K562 (cell line): ENCODE results near the gene POM121C. TPM values are rescaled to one million over a fixed set of nuclear protein-coding genes. Genes with fewer than 3 reads are reported as not detected.
"Not testable (repeated sequence)": the region's sequence is repeated elsewhere in the genome, so short reads cannot be mapped to it uniquely, and the experiment has no call there.

Experiments
- ATAC-seq: fragments of 200-7000 bp; cut with Tn5 transposase; 3 replicates; pipeline ENCODE4 v1.9.1; 2020; ENCODE audit warnings: moderate library complexity
- BruUV-seq: library from RNA; stranded (reverse); fragments of 400-500 nt; replicated peaks from 2 replicates; lab custom pipeline; 2021; lab: Mats Ljungman, UMichigan
- CTCF ChIA-PET: fragments of 300-600 bp; formaldehyde crosslinking; extraction: SDS; loops from one replicate; lab custom pipeline; 2021; ENCODE audit warnings: low intra/inter-chr PET ratio; lab: Yijun Ruan, JAX
- POLR2A ChIA-PET: fragments of 300-600, 350-650 bp; sonication (Branson Sonifier 250); formaldehyde crosslinking; extraction: SDS; loops from one replicate; lab custom pipeline; 2021; ENCODE audit warnings: antibody characterized with exemption, inconsistent platforms; lab: Yijun Ruan, JAX
- DNase-seq, 4 experiments: peaks; one replicate each; pipeline versions ENCODE4 v3.0.0 to v3.0.0-alpha.2; 2011 to 2018; ENCODE audit warnings: low spot score in 3 of 4, mixed read lengths in 3 of 4; ENCODE audit errors: extremely low read depth in 1 of 4
- FAIRE-seq: peaks from 2 replicates; lab custom pipeline; 2011; peaks lifted over from hg19 to GRCh38; lab: Jason Lieb, UNC
- H2AFZ ChIP-seq: 2 replicates; pipeline ENCODE4 v1.6.0; 2011; ENCODE audit warnings: low read depth, low read length, control low read depth, inconsistent platforms
- H3K27ac ChIP-seq: fragments of 200-600 bp; 3 replicates; pipeline ENCODE4 v1.8.0; 2011; ENCODE audit warnings: low read depth, mild to moderate bottlenecking, control low read depth, inconsistent platforms, low read length, moderate library complexity, mixed read lengths; ENCODE audit errors: extremely low read depth
- H3K27me3 ChIP-seq, 2 experiments: fragments of 300-600 bp in 1 of 2; 2 replicates in 1 of 2; 3 replicates in 1 of 2; pipeline versions ENCODE4 v1.6.0 to v1.8.0; 2011; ENCODE audit warnings: inconsistent platforms in 2 of 2, low read length in 2 of 2, mild to moderate bottlenecking in 1 of 2, mixed read lengths in 1 of 2, moderate library complexity in 1 of 2; ENCODE audit not compliant: control insufficient read depth in 2 of 2, insufficient read depth in 2 of 2
- H3K36me3 ChIP-seq: fragments of 300-600 bp; 3 replicates; pipeline ENCODE4 v1.8.0; 2011; ENCODE audit warnings: mild to moderate bottlenecking, low read length, inconsistent platforms; ENCODE audit not compliant: control insufficient read depth, insufficient read depth
- H3K4me1 ChIP-seq, 2 experiments: fragments of 200-600 bp in 1 of 2; replicated peaks in 1 of 2; 2 replicates in 1 of 2; 3 replicates in 1 of 2; pipeline versions ENCODE4 v1.5.1 to v1.8.0; 2011; ENCODE audit warnings: inconsistent platforms in 2 of 2, low read length in 2 of 2, mild to moderate bottlenecking in 1 of 2, mixed read lengths in 1 of 2, moderate library complexity in 1 of 2; ENCODE audit not compliant: control insufficient read depth in 2 of 2, insufficient read depth in 2 of 2
- H3K4me2 ChIP-seq: 2 replicates; pipeline ENCODE4 v1.6.1; 2011; ENCODE audit warnings: low read length, control low read depth, inconsistent platforms, mixed read lengths; ENCODE audit not compliant: insufficient read depth
- H3K4me3 ChIP-seq: fragments of 200-600 bp; sonication (generic), shearing (Covaris generic); 2 replicates; pipeline ENCODE4 v1.5.1; 2016; ENCODE audit warnings: control low read depth, inconsistent platforms
- H3K79me2 ChIP-seq: fragments of 200-600 bp; 3 replicates; pipeline ENCODE4 v1.8.0; 2011; ENCODE audit warnings: low read length, inconsistent platforms; ENCODE audit not compliant: control insufficient read depth, insufficient read depth
- H3K9ac ChIP-seq, 2 experiments: 2 replicates each; pipeline versions ENCODE4 v1.6.0 to v1.6.1; 2011; ENCODE audit warnings: low read depth in 2 of 2, low read length in 2 of 2, control low read depth in 1 of 2, inconsistent platforms in 1 of 2, mild to moderate bottlenecking in 1 of 2, mixed read lengths in 1 of 2; ENCODE audit not compliant: insufficient read depth in 1 of 2
- H3K9me1 ChIP-seq: one replicate; pipeline ENCODE4 v1.6.0; 2011; ENCODE audit warnings: inconsistent platforms, mild to moderate bottlenecking, low read length, moderate library complexity; ENCODE audit not compliant: control insufficient read depth, insufficient read depth
- H3K9me3 ChIP-seq: replicated peaks from 2 replicates; pipeline ENCODE4 v1.5.1; 2011; ENCODE audit warnings: low read depth, low read length, inconsistent platforms; ENCODE audit not compliant: control insufficient read depth, insufficient read depth
- H4K20me1 ChIP-seq: replicated peaks from 2 replicates; pipeline ENCODE4 v1.6.1; 2011; ENCODE audit warnings: low read length, inconsistent platforms, mixed read lengths; ENCODE audit not compliant: control insufficient read depth, insufficient read depth
- CBX1 ChIP-seq: sonication (generic); IDR thresholded peaks from 2 replicates; pipeline ENCODE4 v1.6.1; 2016; ENCODE audit warnings: antibody characterized with exemption, low read depth, mild to moderate bottlenecking
- SMAD4 ChIP-seq: fragments of 250-450 bp; sonication (Bioruptor Pico); conservative IDR thresholded peaks from 2 replicates; pipeline ENCODE4 v1.8.0; 2021; ENCODE audit warnings: inconsistent platforms, mild to moderate bottlenecking, moderate library complexity
- TRIM28 ChIP-seq: fragments of 450-650 bp; IDR thresholded peaks from 2 replicates; pipeline ENCODE4 v1.6.1; 2017
- WGBS: fragments of 100-300 bp; shearing (Covaris generic); methylation state at CpG from one replicate; pipeline ENCODE4 v1.1.6; 2016; ENCODE audit warnings: low coverage, mixed read lengths; ENCODE audit not compliant: insufficient coverage; ENCODE audit errors: missing lambda C conversion rate; 5-methylcytosine and 5-hydroxymethylcytosine counted together
- in situ Hi-C: fragments of 300-500 bp; cut with MboI; formaldehyde crosslinking; loops from 4 replicates; pipeline ENCODE4 v1.15.0; 2018; ENCODE audit warnings: inconsistent platforms, mixed read lengths
- intact Hi-C: fragments of 100-400 bp; cut with micrococcal nuclease; formaldehyde crosslinking; loops from 2 replicates; pipeline ENCODE4 v1.14.2; 2022
- polyA plus RNA-seq, 8 experiments: library from polyadenylated mRNA; depleted of rRNA in 4 of 8; stranded (reverse) in 5 of 8; unstranded in 3 of 8; fragments of >200 nt; fragmentation: Nextera tagmentation in 2 of 8; fragmentation: Illumina TruSeq in 1 of 8; extraction: Ambion mirVana in 2 of 8; extraction: Trizol in 1 of 8; gene quantifications; 2 replicates each; pipeline versions ENCODE4 v1.2.1 to v1.2.3, GENCODE V29; 2011 to 2014; ENCODE audit warnings: inconsistent platforms in 1 of 8, missing spikeins in 1 of 8
- total RNA-seq, 7 experiments: library from RNA; depleted of rRNA in 6 of 7; stranded (reverse); fragments of >200 nt in 6 of 7; fragmentation: Illumina TruSeq in 2 of 7; extraction: Trizol in 2 of 7; gene quantifications; 2 replicates each; pipeline versions ENCODE4 v1.2.1 to v1.2.3, GENCODE V29; 2011 to 2021; ENCODE audit warnings: low replicate concordance in 1 of 7
- TF ChIP-seq, protein P1 (sequence below): sonication (generic); formaldehyde crosslinking; IDR thresholded peaks from 2 replicates; pipeline ENCODE4 v1.8.0; 2023; ENCODE audit warnings: mild to moderate bottlenecking, missing genetic modification reagents

The POM121C gene
- total and polyA plus RNA-seq, 9 of the 15 experiments (the other 6 are each of a cell fraction or from before 2014, with no cell fraction given): 7.1 to 119 (median 21.4) TPM

- TF ChIP-seq SMAD4 (CRISPR knock-in tag): 0 out of 2 replicates have a peak, but pooled peaks have one; percentile 31
- TF ChIP-seq, protein P1, sequence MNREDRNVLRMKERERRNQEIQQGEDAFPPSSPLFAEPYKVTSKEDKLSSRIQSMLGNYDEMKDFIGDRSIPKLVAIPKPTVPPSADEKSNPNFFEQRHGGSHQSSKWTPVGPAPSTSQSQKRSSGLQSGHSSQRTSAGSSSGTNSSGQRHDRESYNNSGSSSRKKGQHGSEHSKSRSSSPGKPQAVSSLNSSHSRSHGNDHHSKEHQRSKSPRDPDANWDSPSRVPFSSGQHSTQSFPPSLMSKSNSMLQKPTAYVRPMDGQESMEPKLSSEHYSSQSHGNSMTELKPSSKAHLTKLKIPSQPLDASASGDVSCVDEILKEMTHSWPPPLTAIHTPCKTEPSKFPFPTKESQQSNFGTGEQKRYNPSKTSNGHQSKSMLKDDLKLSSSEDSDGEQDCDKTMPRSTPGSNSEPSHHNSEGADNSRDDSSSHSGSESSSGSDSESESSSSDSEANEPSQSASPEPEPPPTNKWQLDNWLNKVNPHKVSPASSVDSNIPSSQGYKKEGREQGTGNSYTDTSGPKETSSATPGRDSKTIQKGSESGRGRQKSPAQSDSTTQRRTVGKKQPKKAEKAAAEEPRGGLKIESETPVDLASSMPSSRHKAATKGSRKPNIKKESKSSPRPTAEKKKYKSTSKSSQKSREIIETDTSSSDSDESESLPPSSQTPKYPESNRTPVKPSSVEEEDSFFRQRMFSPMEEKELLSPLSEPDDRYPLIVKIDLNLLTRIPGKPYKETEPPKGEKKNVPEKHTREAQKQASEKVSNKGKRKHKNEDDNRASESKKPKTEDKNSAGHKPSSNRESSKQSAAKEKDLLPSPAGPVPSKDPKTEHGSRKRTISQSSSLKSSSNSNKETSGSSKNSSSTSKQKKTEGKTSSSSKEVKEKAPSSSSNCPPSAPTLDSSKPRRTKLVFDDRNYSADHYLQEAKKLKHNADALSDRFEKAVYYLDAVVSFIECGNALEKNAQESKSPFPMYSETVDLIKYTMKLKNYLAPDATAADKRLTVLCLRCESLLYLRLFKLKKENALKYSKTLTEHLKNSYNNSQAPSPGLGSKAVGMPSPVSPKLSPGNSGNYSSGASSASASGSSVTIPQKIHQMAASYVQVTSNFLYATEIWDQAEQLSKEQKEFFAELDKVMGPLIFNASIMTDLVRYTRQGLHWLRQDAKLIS: peak; percentile 55; the same call in 1 of the 2 replicates
- TF ChIP-seq CBX1: 0 out of 2 replicates have a peak, but pooled peaks have one; percentile 1
Measured at GRCh38 chr7:75527224-75527722, 41.2 kb upstream of the POM121C start (continued).

DNA sequence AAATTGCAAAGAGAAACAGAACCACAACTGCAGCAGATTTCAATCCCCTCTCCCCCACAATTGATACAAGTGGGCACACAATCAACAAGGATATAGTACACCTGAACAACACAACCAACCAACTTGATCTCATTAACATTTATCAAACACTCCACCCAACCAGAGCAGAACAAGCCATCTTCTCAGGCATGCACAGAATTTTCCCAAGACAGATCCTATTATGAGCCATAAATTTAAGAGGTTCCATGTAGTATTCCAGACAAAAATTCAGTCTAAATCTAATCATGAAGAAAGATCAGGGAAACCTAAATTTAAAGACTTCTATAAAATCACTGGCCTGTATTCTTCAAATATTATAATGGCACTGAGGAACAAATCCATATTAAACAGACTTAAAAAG, 35.6 kb upstream of the POM121C start:
- POLR2A ChIA-PET, H3K9ac ChIP-seq, H3K9me3 ChIP-seq, H3K4me2 ChIP-seq, intact Hi-C loops, FAIRE-seq, BruUV-seq, DNase-seq, H3K27ac ChIP-seq, H4K20me1 ChIP-seq, H3K4me1 ChIP-seq, ATAC-seq, in situ Hi-C loops, H3K27me3 ChIP-seq, CTCF ChIA-PET, H3K4me3 ChIP-seq, H2AFZ ChIP-seq, H3K9me1 ChIP-seq: not testable (repeated sequence)
- TF ChIP-seq TRIM28: 0 out of 2 replicates have a peak, but pooled peaks have one; percentile 47
- Histone ChIP-seq H3K36me3 (peaks cover 61% of the 10 kb centered on the region), H3K79me2 (peaks cover 48% of the 10 kb centered on the region)

DNA sequence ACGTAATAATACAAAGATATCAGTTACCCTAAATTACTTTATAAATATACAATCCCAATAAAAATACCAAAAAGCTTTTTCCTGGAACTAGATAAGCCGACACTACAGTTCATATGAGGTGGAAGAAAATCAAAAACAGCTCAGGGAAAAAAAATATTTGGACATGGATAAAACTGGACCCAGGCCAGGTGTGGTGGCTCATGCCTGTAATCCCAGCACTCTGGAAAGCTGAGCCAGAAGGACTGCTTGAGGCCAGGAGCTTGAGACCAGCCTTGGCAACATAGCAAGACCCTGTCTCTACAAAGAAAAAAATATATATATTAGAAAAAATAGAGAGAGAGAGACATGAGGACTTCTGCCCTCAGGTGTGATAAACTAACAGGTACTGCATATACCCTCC, 32.7 kb upstream of the POM121C start:
- Histone ChIP-seq H3K79me2 (peaks cover 32% of the 10 kb centered on the region), H3K36me3 (peaks cover 41% of the 10 kb centered on the region)
- BruUV-seq, H3K9me3 ChIP-seq, DNase-seq, H3K4me2 ChIP-seq, FAIRE-seq, CTCF ChIA-PET, ATAC-seq, H3K4me3 ChIP-seq, H3K9ac ChIP-seq, in situ Hi-C loops, H3K4me1 ChIP-seq, H3K27ac ChIP-seq, H2AFZ ChIP-seq, H3K9me1 ChIP-seq, H3K27me3 ChIP-seq, H4K20me1 ChIP-seq, POLR2A ChIA-PET, intact Hi-C loops: not testable (repeated sequence)
- 94% methylated on average over 2 of the region's 2 CpGs for WGBS
